Measurements from ENCODE around the gene GPR137.
"Not testable (repeated sequence)": the region's sequence is repeated elsewhere in the genome, so short reads cannot be mapped to it uniquely, and the experiment has no call there.

The GPR137 gene

GRCh38 chr11:64323984-64324383, 38.3 kb downstream of the GPR137 start:
- DNase-seq: not testable (repeated sequence)

- DNase-seq: no peak
Measured at GRCh38 chr11:64324692-64325469, 39.2 kb downstream of the GPR137 start.

GRCh38 chr11:64327375-64327774, 41.7 kb downstream of the GPR137 start:
- DNase-seq: no peak

- DNase-seq: no peak
Measured at GRCh38 chr11:64327993-64328392, 42.3 kb downstream of the GPR137 start.

GRCh38 chr11:64330888-64331287, 45.2 kb downstream of the GPR137 start:
- no peak for DNase-seq

GRCh38 chr11:64331569-64332371, 46.1 kb downstream of the GPR137 start:
- no peak for DNase-seq

- no peak for DNase-seq
Measured at GRCh38 chr11:64333556-64333955, 47.9 kb downstream of the GPR137 start.

- no peak for DNase-seq
Measured at GRCh38 chr11:64334764-64335735, 49.4 kb downstream of the GPR137 start.

- DNase-seq: no peak
Measured at GRCh38 chr11:64337538-64338249, 52.0 kb downstream of the GPR137 start.

GRCh38 chr11:64338716-64339115, 53.1 kb downstream of the GPR137 start:
- DNase-seq: no peak
